NCI-H82 (cell line): ENCODE measurements around the gene GRIK1.

Source experiments
- DNase-seq: peaks from one replicate; lab custom pipeline; 2025; lab: John Stamatoyannopoulos, UW

Gene GRIK1

DNA sequence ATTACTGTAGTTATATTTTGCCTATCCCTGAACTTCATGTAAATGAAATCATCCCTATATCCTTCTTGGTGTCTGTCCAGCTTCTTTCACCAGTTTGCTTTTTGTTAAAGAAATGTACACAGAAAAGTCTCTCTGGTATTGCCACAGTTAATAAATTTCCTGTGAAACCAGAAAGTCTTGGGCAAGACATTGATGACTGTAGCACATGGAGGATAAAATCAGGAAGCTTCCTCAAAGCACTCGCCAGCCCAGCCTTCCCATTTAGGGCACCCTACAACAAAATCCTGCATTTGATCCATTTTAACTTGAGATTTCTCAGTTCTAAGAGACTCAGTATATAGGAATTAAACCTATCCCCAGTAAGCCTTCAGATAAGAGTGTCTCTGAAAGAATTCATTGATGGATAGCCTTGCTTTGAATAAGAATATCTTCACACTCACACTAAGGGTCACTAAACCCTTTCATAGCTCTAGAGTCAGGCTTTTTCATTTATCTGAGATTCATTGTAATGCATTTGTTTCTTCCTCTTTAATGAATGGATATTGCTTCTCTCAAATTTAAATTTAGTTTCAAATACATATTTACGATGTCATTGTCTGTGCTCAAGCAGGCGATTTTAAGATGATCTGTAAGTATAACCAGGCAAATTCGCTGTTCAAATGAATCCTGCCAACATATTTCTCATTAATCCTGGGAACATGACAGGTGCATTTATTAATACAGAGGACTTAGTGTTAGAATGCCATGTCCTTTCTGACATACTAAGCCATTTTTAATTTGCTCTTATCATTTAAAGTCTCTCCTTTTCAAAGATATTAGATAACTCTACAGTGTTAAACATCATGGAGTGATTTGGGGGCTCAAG, 153.1 kb downstream of the GRIK1 start:
- no peak for DNase-seq

DNA sequence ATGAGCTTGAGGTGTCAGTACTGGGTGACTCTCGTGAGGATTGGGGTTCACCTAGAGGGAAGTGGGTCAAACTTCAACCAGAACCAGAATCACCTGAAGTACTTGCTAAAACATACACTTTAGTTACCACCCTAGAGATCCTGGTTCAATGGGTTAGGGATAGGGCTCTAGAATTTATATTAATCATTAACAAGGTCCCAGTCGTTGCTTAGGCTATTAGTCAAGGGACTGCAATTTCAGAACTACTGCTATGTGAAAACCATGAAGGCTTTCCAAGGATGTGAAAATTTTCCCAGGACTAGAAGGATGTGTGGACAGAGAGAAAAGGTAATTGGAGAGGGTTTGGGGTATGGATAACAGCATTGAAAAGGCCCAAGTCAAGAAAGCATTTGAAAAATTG, 162.6 kb downstream of the GRIK1 start:
- DNase-seq = no peak

DNA sequence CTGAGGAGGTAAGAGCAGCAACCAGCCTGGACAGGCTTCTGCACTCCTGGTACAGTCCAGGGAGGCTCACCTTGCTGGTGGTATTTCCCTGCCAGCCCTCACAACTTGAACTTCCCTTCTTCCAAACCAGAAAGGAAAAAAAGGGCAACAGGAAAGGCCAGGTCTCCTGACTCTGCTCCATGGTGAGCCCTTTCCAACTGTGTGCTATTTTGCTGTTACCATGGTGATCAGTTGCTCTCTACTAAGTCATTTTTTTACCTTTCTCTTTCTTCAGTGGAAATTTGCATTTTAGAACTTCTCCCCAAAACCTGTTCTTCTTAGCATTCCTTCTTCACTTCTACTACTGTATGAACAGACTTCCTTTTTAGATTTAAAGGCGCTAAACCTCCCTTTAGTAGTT, 164.3 kb downstream of the GRIK1 start:
- DNase-seq = no peak

DNA sequence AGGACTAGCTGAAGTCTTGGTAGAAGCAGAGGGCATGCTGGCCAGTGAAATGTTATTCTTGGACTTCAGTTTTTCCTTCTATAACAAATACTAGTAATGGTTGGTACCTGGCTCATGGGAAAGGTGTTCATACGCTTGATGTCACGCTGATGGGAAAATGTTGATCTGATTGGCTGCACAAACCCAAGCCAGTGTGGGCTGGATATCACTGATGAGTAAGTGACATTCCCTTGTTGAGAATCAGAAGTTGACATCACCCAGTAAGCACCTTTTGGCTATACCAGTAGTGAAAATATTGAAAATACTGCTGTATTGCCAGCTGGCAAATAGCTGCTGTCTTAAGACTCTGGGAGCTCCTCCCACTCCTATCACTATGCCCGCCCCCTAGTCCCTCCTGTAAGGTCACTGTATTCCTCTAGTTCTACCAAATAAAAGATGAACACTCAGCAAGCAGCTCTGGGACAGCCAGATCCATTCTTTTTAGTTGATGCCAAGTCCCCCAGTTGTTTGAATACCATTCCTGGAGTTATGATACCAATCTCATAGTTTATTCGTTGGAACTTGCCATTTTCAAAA, 168.2 kb downstream of the GRIK1 start:
- no peak for DNase-seq

DNA sequence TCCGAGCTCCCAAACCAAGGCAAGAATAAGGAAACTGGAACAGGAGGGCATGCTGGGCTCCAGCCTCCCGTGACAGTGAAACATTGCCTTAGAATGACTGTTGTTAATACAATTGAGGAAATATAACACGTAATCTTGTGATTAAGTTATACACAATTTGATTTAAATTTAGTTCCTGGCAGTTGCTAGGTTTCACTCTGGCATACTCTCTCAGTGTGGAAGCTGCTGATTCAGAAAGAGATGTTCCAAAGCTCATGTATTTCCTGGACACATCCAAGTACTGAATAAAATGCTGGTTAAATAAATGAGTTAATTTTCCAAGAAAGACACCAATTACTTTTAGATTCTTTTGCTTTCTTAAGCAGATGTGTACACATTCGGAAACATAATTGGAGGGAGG, 176.1 kb downstream of the GRIK1 start:
- no peak for DNase-seq

- no peak for DNase-seq
Observed at GRCh38 chr21:29762570-29763082, 177.2 kb downstream of the GRIK1 start.

DNA sequence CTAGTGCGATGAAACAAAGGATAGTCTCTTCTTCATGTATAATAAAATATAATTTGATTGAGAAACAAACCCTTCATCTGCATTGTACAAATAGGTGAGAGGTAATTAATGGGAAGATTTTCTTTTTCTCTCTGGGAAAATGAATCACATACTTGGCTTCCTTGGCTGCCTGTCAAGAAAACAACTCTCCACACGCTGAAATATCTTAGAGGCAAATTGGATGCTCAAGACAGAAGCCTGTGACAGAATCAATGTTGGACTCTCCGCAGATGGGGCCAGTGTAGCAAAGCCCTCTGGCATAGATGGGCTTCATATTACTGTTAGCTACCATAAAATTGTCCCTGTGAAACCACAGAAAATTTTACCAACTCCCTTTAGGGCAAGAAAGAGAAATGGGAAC, 186.6 kb downstream of the GRIK1 start:
- DNase-seq = no peak

DNA sequence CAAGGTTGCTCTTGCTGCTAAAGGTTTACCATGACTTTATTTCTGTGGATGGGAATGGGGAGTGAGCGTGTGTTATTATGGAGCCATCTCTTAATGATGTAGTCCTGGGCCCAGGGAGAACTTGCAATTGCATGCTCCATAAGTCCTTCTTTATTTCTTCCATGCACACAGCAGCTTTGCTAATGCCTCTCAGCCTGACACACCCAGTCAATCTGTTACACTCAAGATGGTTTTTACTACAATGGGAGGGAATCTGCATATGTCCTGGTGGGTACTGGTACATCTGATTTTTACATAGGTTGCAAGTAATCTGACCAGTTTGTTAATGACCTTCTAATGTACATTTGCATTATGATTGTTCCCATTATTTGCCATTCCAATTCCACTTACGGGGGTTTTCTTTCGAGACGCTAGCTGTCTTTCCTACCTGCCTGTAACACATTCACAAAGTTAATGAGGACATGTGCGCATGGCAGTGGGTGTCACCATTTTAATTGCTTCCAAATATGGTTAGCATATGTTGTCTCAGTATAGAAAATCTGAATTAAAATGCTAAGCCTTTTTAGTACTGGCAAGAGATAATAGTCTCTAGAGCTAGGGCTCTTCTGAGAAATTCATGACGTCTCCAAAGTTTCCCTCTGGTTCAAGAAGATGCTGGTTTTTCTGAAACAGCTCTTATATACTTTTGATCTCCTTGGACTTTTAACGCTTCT, 188.2 kb downstream of the GRIK1 start:
- peak; percentile 56 for DNase-seq

- no peak for DNase-seq
Observed at GRCh38 chr21:29749957-29750356, 189.8 kb downstream of the GRIK1 start.

DNA sequence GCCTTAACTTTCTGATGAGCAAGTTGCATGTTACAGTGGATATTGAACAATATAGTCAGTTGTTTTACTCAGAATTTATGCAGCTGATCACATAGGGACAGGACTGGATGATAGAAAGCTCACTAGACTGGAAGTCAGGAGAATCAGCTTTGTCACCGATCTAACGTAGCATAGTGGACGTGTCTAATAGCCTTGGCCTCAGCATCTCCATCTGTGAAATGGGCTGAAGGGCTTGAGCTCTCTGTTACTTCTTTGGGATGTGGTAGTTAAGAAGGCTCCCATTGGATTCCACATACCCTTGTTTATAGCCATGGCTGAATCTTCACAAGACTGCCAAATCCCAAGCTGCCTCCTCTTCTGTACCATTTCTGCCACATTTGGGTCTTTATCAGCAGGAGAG, 190.6 kb downstream of the GRIK1 start:
- no peak for DNase-seq

GRCh38 chr21:29748391-29749167, 191.2 kb downstream of the GRIK1 start:
- DNase-seq = no peak

DNA sequence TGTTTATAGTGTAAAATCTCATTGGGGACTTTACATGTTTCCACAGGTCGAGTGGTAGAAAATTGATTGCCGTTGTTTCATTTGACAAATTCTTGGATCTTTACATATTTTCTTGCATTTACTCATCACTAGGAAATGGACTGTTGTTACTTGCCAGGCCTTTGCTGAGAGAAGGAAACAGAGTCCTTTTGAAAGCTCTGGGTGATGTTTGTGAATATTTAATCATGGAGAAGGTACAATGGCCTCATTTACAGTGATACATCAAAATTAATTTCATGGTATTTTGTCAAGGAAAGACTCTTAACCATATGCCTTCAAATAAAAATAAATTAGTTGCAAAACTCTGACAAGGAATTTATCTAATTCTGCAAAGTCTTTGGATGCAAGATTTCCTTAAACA, 198.0 kb downstream of the GRIK1 start:
- DNase-seq = no peak

DNA sequence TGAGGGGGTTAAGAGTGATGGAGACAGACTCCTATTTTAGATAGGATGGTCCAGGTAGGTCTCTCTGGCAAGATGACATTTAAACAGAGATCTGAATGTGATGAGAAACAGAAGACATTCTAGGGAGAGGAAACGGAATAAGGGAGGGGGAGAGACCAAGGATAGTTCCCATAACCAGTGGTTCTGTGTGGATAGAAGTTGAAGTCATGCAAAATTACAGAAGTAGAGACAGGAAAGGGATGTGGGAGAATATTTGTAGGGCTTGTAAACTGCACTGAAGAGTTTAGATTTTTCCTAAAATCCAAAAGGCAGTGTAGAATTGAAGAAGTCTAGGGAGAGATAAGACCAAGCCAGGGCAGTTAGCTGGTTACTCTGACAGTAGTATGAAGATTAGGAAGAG, 200.6 kb downstream of the GRIK1 start:
- DNase-seq = no peak

GRCh38 chr21:29738730-29739129, 201.1 kb downstream of the GRIK1 start:
- DNase-seq = no peak

GRCh38 chr21:29737186-29737585, 202.6 kb downstream of the GRIK1 start:
- DNase-seq = no peak

DNA sequence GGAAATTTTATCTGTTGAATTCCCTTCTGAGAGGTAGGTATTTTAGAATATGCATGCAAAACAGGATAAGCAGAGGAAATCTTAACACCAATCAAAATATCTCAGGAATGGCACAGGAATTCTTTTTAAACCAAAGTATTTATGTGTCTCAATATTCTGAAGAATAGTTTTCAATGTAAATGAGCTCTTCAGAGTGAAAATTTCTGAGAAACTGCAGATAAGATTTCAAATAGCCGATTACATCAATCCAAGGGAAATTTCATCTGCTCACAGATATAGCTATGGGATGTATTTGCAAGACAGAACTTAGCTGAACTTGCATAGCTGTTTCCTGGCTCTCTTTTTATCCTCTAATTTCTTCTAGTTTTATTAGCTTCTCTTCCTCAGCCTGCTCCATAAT, 209.5 kb downstream of the GRIK1 start:
- DNase-seq = no peak

GRCh38 chr21:29726044-29726443, 213.8 kb downstream of the GRIK1 start:
- no peak for DNase-seq

DNA sequence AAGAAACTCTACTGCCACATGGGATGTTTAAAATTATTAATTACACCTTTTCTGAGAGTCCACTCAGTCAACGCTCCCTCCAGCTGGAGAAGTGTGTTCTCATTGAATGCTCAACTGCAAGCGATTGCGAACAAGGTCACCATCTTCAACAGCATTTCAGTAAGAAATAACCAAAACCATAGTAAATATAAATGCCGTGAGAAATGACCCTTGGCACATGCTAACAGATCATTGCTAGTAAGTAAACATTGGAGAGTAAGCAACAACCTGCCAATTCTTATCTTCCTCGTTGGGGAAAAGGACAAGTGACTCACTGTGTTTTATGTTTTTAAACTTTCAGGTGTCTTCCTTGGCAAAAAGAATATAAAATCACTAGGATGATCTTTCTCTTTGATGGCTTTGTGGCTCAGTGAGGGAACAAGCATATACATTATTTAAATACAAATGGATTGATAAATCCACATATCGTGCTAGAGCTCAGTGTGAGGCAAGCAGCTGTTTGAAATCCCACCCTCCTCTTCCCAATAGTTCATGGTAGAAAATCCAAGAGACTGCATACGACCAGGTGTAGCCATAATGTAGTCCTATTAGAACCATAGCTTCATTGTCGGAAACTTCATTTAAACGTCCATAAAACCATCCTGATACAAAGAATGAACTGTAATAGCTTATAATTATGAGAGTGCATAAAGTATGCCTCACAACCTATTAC, 214.6 kb downstream of the GRIK1 start:
- DNase-seq = no peak

- DNase-seq = no peak
Observed at GRCh38 chr21:29721964-29722363, 217.8 kb downstream of the GRIK1 start.

GRCh38 chr21:29721221-29721620, 218.6 kb downstream of the GRIK1 start:
- no peak for DNase-seq

- DNase-seq = peak; percentile 94
Observed at GRCh38 chr21:29719521-29719920, 220.3 kb downstream of the GRIK1 start.
